Effector memory CD8-positive, alpha-beta T cell (primary cell): ENCODE data around the gene ADGB.
"Not testable (repeated sequence)": the region's sequence is repeated elsewhere in the genome, so short reads cannot be mapped to it uniquely, and the experiment has no call there.

ENCODE experiments used
- ATAC-seq: fragments of 150-1000 bp; cut with Tn5 transposase; replicated peaks from 2 replicates; pipeline ENCODE4 v1.10.0; 2021; ENCODE audit warnings: mild to moderate bottlenecking, moderate library complexity
- DNase-seq, 3 experiments: peaks; one replicate each; pipeline ENCODE4 v3.0.0; 2021
- H3K27ac Mint-ChIP-seq, 2 donors: one replicate each; pipeline ENCODE4 v1.8.0; 2022; ENCODE audit warnings: mild to moderate bottlenecking in 2 of 2, mixed read lengths in 2 of 2, moderate library complexity in 2 of 2
- H3K27me3 Mint-ChIP-seq, 2 donors: one replicate each; pipeline ENCODE4 v1.8.0; 2022; ENCODE audit warnings: mixed read lengths in 2 of 2
- H3K36me3 Mint-ChIP-seq: one replicate; pipeline ENCODE4 v1.8.0; 2022; ENCODE audit warnings: mild to moderate bottlenecking, moderate library complexity, mixed read lengths; ENCODE audit not compliant: insufficient read depth
- H3K4me1 Mint-ChIP-seq, 2 donors: one replicate each; pipeline ENCODE4 v1.8.0; 2022; ENCODE audit warnings: low read depth in 2 of 2, mixed read lengths in 2 of 2
- H3K4me3 Mint-ChIP-seq, 2 donors: one replicate each; pipeline ENCODE4 v1.8.0; 2022; ENCODE audit warnings: mild to moderate bottlenecking in 2 of 2, mixed read lengths in 2 of 2, moderate library complexity in 2 of 2
- H3K9me3 Mint-ChIP-seq, 2 donors: one replicate each; pipeline ENCODE4 v1.8.0; 2022; ENCODE audit warnings: mixed read lengths in 2 of 2
- total RNA-seq, 9 experiments: gene quantifications; one replicate each; lab custom pipeline; 2026; lab: John Stamatoyannopoulos, UW

Gene ADGB
- 0 to 0.06 (median 0) reads per million in 9 experiments for total RNA-seq

GRCh38 chr6:146598772-146599405 is at the start of gene ADGB:
ADGB (plus strand) TSS chr6:146598972; CDS start chr6:146599041, 69 bp downstream.
- Mint-ChIP-seq H3K27me3 (no peaks in the 10 kb centered on the region), H3K9me3 (peaks cover 0 to 3% of the 10 kb centered on the region in 2 donors), H3K4me1 (no peaks in the 10 kb centered on the region), H3K4me3 (no peak within 1 kb of the TSS), H3K36me3 (no peaks in the 10 kb centered on the region), H3K27ac (no peak within 1 kb of the TSS)
- no peak for ATAC-seq
- DNase-seq: no peak

DNA sequence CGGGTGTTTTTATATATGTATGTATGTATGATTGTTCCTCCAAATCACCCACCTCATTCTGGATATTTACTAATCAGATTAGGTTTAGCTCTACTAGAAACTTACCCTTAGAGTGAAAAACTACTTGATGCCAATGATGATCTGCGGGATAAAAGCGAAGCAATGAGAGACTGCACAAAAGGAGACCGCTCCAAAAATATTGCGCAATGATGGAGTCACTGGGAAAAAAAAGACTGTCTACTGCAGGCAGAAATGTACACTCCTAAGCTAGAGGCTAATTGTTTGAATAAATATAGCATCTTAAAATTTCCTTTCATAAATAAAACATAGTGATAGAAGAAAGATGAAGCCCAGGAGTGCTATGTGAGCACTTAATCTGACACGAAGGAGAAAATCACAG is 47.9 kb upstream of the ADGB start:
- H3K4me3 Mint-ChIP-seq: no peak overlapping the region
- no peaks in the 10 kb centered on the region for H3K36me3 Mint-ChIP-seq
- no peaks in the 10 kb centered on the region for H3K27me3 Mint-ChIP-seq
- DNase-seq (no peak), ATAC-seq (no peak)
- H3K9me3 Mint-ChIP-seq: no peaks in the 10 kb centered on the region
- H3K27ac Mint-ChIP-seq: no peak overlapping the region
- no peaks in the 10 kb centered on the region for H3K4me1 Mint-ChIP-seq

DNA sequence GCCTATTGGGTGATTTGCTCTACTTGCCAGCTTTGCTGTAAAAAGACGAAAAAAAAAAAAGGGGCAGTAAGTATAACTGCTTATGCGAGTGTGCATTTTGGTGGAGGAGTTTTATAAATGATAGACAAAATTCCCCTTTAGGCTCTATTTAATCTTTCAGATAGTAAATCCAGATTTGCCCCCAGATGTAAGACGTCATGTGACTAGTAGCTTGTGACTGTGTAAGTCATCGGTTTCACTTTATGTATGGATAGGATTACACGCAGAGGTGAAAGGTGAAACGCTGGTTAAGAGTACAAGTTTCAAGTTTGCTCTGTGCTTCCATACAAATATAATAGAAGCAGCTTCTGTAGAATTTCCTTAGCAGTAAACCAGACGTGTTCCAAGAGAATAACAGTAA is 47.2 kb upstream of the ADGB start:
- Mint-ChIP-seq H3K27me3 (no peaks in the 10 kb centered on the region), H3K4me3 (no peak overlapping the region), H3K9me3 (no peaks in the 10 kb centered on the region), H3K4me1 (no peaks in the 10 kb centered on the region), H3K36me3 (no peaks in the 10 kb centered on the region), H3K27ac (no peak overlapping the region)
- ATAC-seq (no peak), DNase-seq (no peak)

DNA sequence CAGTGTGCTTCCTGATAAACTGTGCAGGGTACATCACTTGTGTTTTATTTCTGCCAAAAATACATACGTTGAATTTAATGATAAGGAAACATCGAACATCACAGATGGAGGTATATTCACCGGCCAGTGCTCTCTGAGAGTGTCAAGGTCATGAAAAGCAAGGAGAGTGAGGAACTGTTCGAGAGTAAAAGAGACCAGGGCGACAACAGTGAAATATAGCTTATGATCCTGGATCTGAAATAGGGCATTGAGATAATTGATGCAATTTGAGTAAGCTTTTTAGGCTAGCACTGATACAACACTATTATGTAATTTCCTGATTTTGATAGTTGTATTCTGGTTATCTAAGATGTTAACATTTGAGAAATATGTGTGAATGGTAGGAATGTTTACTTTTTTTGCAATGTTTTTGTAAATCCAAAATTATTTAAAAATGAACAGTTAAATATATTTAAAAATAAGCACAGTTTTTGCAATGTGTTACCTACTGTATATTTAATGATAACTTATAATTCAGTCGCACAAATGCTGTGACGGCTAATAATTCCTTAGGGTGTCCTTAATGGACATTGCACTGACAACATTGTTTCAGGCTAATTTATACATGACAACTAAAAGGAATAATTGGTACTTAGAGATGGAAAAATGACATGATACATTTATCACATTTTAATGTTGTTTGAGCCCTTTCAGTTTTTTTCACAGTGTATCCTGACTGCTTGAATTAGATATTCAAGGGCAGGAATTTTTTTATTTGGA is 45.2 kb upstream of the ADGB start:
- no peaks in the 10 kb centered on the region for H3K9me3 Mint-ChIP-seq
- no peak overlapping the region for H3K27ac Mint-ChIP-seq
- H3K27me3 Mint-ChIP-seq: no peaks in the 10 kb centered on the region
- no peak for DNase-seq
- H3K36me3 Mint-ChIP-seq: no peaks in the 10 kb centered on the region
- ATAC-seq: no peak
- no peak overlapping the region for H3K4me3 Mint-ChIP-seq
- no peaks in the 10 kb centered on the region for H3K4me1 Mint-ChIP-seq

GRCh38 chr6:146560607-146561006 is 38.2 kb upstream of the ADGB start:
- Mint-ChIP-seq H3K9me3 (peaks cover 0 to 1% of the 10 kb centered on the region in 2 donors), H3K36me3 (no peaks in the 10 kb centered on the region), H3K27ac (no peak overlapping the region), H3K4me1 (no peaks in the 10 kb centered on the region), H3K4me3 (no peak overlapping the region), H3K27me3 (no peaks in the 10 kb centered on the region)
- no peak for DNase-seq
- ATAC-seq: no peak

- not testable (repeated sequence) for DNase-seq, ATAC-seq, H3K27me3 Mint-ChIP-seq, H3K4me3 Mint-ChIP-seq, H3K4me1 Mint-ChIP-seq, H3K27ac Mint-ChIP-seq, H3K36me3 Mint-ChIP-seq
- peaks cover 9 to 12% of the 10 kb centered on the region in 2 donors for H3K9me3 Mint-ChIP-seq
Observed at GRCh38 chr6:146566661-146567060, 32.1 kb upstream of the ADGB start.

DNA sequence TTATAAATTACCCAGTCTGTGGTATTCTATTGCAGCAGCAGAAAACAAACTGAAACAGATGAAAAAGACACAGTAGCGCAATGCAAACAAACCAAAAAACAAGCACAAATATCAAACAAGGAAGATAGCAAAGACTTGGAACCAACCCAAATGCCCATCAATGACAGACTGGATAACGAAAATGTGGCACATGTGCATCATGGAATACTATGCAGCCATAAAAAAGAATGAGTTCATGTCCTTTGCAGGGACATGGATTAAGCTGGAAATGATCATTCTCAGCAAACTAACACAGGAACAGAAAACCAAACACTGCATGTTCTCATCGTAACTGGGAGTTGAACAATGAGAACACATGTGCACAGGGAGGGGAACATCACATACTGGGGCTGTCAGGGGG is 30.2 kb upstream of the ADGB start:
- H3K4me3 Mint-ChIP-seq, H3K27ac Mint-ChIP-seq, H3K36me3 Mint-ChIP-seq, DNase-seq, H3K27me3 Mint-ChIP-seq, H3K4me1 Mint-ChIP-seq, ATAC-seq: not testable (repeated sequence)
- H3K9me3 Mint-ChIP-seq: peaks cover 13 to 16% of the 10 kb centered on the region in 2 donors

DNA sequence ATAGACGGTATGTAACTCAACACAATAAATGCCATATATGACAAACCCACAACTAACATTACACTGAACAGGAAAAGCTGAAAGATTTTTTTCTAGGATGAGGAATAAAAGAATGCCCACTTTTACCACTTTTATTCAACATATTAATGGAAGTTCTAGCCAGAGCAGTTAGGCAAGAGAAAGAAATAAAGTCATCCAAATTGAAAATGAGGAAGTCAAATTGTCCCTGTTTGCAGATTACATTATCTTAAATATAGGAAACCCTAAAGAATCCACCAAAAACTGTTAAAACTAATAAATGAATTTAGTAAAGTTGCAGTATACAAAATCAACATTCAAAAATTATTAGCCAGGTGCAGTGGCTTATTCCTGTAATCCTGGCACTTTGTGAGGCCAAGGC is 24.6 kb upstream of the ADGB start:
- DNase-seq (no peak), ATAC-seq (no peak)
- H3K27ac Mint-ChIP-seq: no peak overlapping the region
- peaks cover 12 to 15% of the 10 kb centered on the region in 2 donors for H3K9me3 Mint-ChIP-seq
- no peaks in the 10 kb centered on the region for H3K4me1 Mint-ChIP-seq
- no peak overlapping the region for H3K4me3 Mint-ChIP-seq
- no peaks in the 10 kb centered on the region for H3K27me3 Mint-ChIP-seq
- H3K36me3 Mint-ChIP-seq: no peaks in the 10 kb centered on the region

DNA sequence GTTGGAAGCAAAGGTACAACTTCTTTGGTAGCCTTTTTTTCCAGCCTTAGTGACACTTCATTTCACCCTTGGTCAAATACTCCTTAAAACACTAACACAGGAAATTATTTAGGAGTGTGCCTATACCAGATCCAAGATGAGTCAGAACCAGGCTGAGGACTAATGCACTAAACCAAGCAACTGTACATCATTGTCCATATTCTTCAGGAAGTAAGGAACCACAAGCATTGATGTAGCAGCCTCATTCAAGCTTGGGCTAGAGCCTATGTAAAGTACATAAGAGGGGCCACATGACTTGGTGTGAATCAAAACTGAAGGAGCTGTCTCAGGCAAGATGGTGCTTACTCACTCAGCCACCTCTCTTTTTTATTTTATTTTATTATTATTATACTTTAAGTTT is 20.7 kb upstream of the ADGB start:
- Mint-ChIP-seq H3K27me3 (no peaks in the 10 kb centered on the region), H3K27ac (no peak overlapping the region), H3K4me3 (no peak overlapping the region), H3K36me3 (no peaks in the 10 kb centered on the region), H3K4me1 (no peaks in the 10 kb centered on the region), H3K9me3 (peaks cover 0 to 1% of the 10 kb centered on the region in 2 donors)
- DNase-seq (no peak), ATAC-seq (no peak)

DNA sequence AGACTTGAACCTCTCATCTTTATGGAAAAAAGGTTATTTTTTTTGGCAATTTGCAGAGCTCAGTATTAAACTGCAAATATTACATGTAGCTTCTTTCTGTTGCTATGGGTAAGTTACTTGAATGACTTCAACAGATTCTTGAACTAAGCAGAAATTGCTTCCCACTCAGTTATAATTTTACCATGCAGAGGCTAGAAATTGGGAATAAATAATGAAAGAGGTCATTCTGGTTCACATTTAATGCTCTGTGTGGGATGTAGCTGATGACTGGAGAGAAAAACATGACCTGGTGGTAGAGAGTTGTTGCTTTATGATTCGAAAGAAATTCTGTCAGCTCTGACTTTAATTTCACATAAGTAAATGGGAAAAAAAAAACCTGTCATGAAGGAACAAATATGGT is 16.8 kb upstream of the ADGB start:
- no peak overlapping the region for H3K4me3 Mint-ChIP-seq
- ATAC-seq (no peak), DNase-seq (no peak)
- H3K36me3 Mint-ChIP-seq: no peaks in the 10 kb centered on the region
- H3K27me3 Mint-ChIP-seq: no peaks in the 10 kb centered on the region
- no peak overlapping the region for H3K27ac Mint-ChIP-seq
- no peaks in the 10 kb centered on the region for H3K4me1 Mint-ChIP-seq
- peaks cover 0 to 1% of the 10 kb centered on the region in 2 donors for H3K9me3 Mint-ChIP-seq

GRCh38 chr6:146582857-146583256 is 15.9 kb upstream of the ADGB start:
- H3K4me3 Mint-ChIP-seq: no peak overlapping the region
- no peak overlapping the region for H3K27ac Mint-ChIP-seq
- H3K9me3 Mint-ChIP-seq: no peaks in the 10 kb centered on the region
- no peak for ATAC-seq
- H3K4me1 Mint-ChIP-seq: no peaks in the 10 kb centered on the region
- no peak for DNase-seq
- H3K27me3 Mint-ChIP-seq: no peaks in the 10 kb centered on the region
- H3K36me3 Mint-ChIP-seq: no peaks in the 10 kb centered on the region

GRCh38 chr6:146583966-146584365 is 14.8 kb upstream of the ADGB start:
- Mint-ChIP-seq H3K4me1 (no peaks in the 10 kb centered on the region), H3K4me3 (no peak overlapping the region), H3K36me3 (no peaks in the 10 kb centered on the region), H3K27ac (no peak overlapping the region), H3K27me3 (no peaks in the 10 kb centered on the region), H3K9me3 (no peaks in the 10 kb centered on the region)
- DNase-seq (no peak), ATAC-seq (no peak)

GRCh38 chr6:146587459-146587858 is 11.3 kb upstream of the ADGB start:
- ATAC-seq (no peak), DNase-seq (no peak)
- no peaks in the 10 kb centered on the region for H3K9me3 Mint-ChIP-seq
- H3K4me1 Mint-ChIP-seq: no peaks in the 10 kb centered on the region
- H3K36me3 Mint-ChIP-seq: no peaks in the 10 kb centered on the region
- no peaks in the 10 kb centered on the region for H3K27me3 Mint-ChIP-seq
- no peak overlapping the region for H3K4me3 Mint-ChIP-seq
- H3K27ac Mint-ChIP-seq: no peak overlapping the region

GRCh38 chr6:146590492-146590891 is 8.3 kb upstream of the ADGB start:
- Mint-ChIP-seq H3K4me1 (no peaks in the 10 kb centered on the region), H3K27me3 (no peaks in the 10 kb centered on the region), H3K4me3 (no peak overlapping the region), H3K9me3 (no peaks in the 10 kb centered on the region), H3K36me3 (no peaks in the 10 kb centered on the region), H3K27ac (no peak overlapping the region)
- DNase-seq (no peak), ATAC-seq (no peak)
